DOHH2 (cell line): Measurements from ENCODE around the gene TSC2.

Experiments used
- EZH2phosphoT487 ChIP-seq: fragments of 200-600 bp; sonication (generic); IDR thresholded peaks from 2 replicates; pipeline ENCODE4 v1.6.1; 2017; ENCODE audit warnings: borderline replicate concordance, mild to moderate bottlenecking, antibody characterized with exemption, low read length, moderate library complexity, mixed read lengths
- TF ChIP-seq, protein P1 (sequence below): fragments of 200-600 bp; sonication (generic); IDR thresholded peaks from one replicate; pipeline ENCODE4 v1.5.1; 2014; ENCODE audit warnings: antibody characterized with exemption, mild to moderate bottlenecking, low read depth, low read length; ENCODE audit not compliant: poor library complexity, severe bottlenecking

DNA sequence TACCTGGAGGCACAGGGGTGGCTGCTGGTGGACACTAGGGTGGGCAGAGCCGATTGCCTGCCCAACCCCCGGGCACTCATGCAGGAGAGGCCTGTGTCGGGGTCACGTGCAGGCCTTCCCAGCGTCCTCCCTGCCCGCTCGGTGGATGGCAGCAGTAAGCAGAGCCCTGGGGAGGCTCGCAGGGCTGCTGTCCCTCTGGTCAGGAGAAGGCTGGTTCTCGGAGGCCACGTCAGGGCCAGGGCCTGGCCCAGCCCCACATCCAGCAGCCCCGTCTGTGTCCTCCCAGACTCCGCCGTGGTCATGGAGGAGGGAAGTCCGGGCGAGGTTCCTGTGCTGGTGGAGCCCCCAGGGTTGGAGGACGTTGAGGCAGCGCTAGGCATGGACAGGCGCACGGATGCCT is 35.6 kb downstream of the TSC2 start:
- TF ChIP-seq, protein P1, sequence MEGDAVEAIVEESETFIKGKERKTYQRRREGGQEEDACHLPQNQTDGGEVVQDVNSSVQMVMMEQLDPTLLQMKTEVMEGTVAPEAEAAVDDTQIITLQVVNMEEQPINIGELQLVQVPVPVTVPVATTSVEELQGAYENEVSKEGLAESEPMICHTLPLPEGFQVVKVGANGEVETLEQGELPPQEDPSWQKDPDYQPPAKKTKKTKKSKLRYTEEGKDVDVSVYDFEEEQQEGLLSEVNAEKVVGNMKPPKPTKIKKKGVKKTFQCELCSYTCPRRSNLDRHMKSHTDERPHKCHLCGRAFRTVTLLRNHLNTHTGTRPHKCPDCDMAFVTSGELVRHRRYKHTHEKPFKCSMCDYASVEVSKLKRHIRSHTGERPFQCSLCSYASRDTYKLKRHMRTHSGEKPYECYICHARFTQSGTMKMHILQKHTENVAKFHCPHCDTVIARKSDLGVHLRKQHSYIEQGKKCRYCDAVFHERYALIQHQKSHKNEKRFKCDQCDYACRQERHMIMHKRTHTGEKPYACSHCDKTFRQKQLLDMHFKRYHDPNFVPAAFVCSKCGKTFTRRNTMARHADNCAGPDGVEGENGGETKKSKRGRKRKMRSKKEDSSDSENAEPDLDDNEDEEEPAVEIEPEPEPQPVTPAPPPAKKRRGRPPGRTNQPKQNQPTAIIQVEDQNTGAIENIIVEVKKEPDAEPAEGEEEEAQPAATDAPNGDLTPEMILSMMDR = no peak
- no peak for TF ChIP-seq EZH2phosphoT487
